Measurements from ENCODE around the gene ATP2C2.

GRCh38 chr16:84326545-84326944 lies 41.8 kb upstream of the ATP2C2 start:
- TF ChIP-seq FOXA1 (IDR thresholded peaks at IDR 0.05) = no peak
- no peak for TF ChIP-seq SUZ12 (IDR thresholded peaks at IDR 0.05)
- no peak for TF ChIP-seq FOXK2 (IDR thresholded peaks at IDR 0.05)
- no peak for TF ChIP-seq TARDBP (IDR thresholded peaks at IDR 0.05)
- TF ChIP-seq ZNF384 (IDR thresholded peaks at IDR 0.05) = no peak
- no peak for TF ChIP-seq BHLHE40 (IDR thresholded peaks at IDR 0.05; ENCODE audit: borderline replicate concordance)
- TF ChIP-seq HDGF (IDR thresholded peaks at IDR 0.05; ENCODE audit: borderline replicate concordance) = no peak
- TF ChIP-seq NFRKB (IDR thresholded peaks at IDR 0.05) = no peak
- no peak for TF ChIP-seq SP1 (IDR thresholded peaks at IDR 0.05)
- TF ChIP-seq ELF4 (IDR thresholded peaks at IDR 0.05) = no peak
- TF ChIP-seq FOXM1 (IDR thresholded peaks at IDR 0.05; ENCODE audit: borderline replicate concordance) = no peak
- no peak for TF ChIP-seq ARNT (IDR thresholded peaks at IDR 0.05)
